GM12892 (cell line): Measurements from ENCODE around the gene ANAPC2.

ENCODE experiments used
- DNase-seq: peaks from one replicate; pipeline ENCODE4 v3.0.0; 2011; ENCODE audit not compliant: insufficient read length
- FAIRE-seq: peaks from 2 replicates; lab custom pipeline; 2011; peaks lifted over from hg19 to GRCh38; lab: Jason Lieb, UNC
- POLR2A ChIP-seq: IDR thresholded peaks from 2 replicates; pipeline ENCODE4 v1.6.1; 2011; ENCODE audit warnings: low read depth, low read length, control low read depth
- POLR2AphosphoS5 ChIP-seq: IDR thresholded peaks from 2 replicates; pipeline ENCODE4 v1.6.1; 2011; ENCODE audit warnings: low read depth, low read length, control low read depth
- TAF1 ChIP-seq: IDR thresholded peaks from 2 replicates; pipeline ENCODE4 v1.6.1; 2011; ENCODE audit warnings: low read depth, mild to moderate bottlenecking, control low read depth, low read length, borderline replicate concordance

Gene ANAPC2

DNA sequence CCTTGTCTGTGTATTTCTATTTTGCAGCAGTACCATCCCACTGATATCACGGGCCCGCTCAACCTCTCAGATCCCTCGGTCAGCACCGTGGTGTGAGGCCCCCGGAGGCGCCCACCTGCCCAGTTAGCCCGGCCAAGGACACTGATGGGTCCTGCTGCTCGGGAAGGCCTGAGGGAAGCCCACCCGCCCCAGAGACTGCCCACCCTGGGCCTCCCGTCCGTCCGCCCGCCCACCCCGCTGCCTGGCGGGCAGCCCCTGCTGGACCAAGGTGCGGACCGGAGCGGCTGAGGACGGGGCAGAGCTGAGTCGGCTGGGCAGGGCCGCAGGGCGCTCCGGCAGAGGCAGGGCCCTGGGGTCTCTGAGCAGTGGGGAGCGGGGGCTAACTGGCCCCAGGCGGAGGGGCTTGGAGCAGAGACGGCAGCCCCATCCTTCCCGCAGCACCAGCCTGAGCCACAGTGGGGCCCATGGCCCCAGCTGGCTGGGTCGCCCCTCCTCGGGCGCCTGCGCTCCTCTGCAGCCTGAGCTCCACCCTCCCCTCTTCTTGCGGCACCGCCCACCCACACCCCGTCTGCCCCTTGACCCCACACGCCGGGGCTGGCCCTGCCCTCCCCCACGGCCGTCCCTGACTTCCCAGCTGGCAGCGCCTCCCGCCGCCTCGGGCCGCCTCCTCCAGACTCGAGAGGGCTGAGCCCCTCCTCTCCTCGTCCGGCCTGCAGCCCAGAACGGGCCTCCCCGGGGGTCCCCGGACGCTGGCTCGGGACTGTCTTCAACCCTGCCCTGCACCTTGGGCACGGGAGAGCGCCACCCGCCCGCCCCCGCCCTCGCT is 20.4 kb downstream of the ANAPC2 start:
- DNase-seq (no peak), FAIRE-seq (peak; percentile 86)
- TF ChIP-seq POLR2A (no peak), POLR2AphosphoS5 (no peak), TAF1 (no peak)

DNA sequence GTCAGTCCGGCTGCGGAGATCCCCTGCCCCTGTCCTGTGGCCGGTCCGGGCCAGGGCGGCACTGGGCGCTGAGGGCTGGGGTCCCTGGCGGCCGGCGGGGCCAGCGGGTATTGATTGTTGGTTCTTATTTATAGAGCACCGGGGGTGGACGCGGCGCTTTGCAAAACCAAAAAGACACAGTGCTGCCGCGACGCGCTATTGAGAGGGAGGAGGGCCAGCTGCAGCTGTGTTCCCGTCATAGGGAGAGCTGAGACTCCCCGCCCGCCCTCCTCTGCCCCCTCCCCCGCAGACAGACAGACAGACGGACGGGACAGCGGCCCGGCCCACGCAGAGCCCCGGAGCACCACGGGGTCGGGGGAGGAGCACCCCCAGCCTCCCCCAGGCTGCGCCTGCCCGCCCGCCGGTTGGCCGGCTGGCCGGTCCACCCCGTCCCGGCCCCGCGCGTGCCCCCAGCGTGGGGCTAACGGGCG is 21.0 kb downstream of the ANAPC2 start:
- DNase-seq = no peak
- FAIRE-seq = no peak
- TF ChIP-seq TAF1 (no peak), POLR2A (no peak), POLR2AphosphoS5 (no peak)

DNA sequence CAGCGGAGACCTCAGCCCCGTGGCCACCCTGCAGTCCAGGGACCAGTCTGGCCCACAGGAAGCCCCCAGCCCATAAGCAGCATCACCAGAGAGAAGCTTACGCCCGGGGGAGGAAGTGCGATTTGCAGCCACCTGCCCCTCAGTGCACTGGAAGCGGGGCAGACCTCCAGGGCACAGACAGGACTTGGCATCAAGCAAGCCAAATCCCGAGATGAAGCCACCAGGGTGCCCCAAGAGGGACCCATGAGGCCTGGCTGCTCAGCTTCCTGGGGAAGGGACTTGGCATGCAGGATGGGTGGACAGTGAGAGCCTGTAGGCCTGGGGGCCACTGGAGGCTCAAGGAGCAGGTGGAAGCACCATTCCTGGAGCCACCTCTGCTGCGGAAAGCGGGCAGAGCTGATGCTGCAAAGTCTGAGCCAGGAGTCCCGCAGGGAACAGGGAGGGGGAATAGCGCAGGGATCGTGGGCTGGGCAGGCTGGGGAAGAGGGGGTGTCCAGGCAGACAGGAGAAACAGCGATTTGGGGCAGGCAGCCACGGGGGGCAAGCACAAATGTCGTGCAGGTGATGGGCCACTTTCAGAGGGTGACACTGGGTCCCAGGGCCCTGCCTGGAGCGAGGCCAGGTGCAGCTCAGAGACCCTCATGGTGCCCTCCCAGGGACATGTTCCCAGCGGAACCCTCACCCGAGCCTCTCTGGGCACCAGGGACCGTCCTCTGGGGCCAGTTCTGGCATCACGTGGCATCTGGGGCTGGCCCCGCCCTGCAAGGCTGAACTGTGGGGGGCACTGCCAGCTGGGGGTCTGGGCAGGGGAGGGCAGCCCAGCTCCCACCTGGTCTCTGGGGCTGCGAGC is 21.8 kb downstream of the ANAPC2 start:
- TF ChIP-seq TAF1 (no peak), POLR2AphosphoS5 (no peak), POLR2A (no peak)
- FAIRE-seq (no peak), DNase-seq (no peak)

DNA sequence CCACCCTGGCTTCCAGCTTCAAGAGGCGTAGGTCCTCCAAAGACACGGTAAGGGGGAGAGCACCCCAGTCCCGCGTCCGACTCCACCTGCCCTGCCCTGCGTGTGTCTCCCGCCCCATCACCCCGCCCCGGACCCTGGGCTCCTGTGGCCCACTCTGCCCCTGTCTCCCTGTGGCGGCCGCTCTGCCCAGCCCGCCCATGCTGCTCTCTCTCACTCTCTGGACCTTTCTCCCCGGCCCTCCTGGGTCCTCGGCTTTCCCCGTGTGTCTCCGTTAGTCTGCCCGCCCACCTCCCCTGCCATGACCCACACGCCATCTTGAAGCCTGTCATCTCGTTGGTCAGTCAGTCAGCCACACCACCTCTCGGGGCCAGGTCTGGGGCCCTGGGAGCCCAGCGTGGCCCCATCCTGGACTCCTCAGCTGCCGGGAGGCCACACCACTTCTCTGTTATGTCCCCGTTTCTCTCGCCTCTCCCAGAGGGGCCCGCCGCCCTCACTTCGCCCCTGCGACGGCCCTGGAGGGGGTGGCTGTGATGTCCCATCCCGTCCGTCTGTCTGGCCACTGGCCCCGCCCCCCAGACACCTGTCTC is 23.0 kb downstream of the ANAPC2 start:
- DNase-seq (no peak), FAIRE-seq (no peak)
- TF ChIP-seq TAF1 = no peak
- no peak for TF ChIP-seq POLR2AphosphoS5
- no peak for TF ChIP-seq POLR2A

DNA sequence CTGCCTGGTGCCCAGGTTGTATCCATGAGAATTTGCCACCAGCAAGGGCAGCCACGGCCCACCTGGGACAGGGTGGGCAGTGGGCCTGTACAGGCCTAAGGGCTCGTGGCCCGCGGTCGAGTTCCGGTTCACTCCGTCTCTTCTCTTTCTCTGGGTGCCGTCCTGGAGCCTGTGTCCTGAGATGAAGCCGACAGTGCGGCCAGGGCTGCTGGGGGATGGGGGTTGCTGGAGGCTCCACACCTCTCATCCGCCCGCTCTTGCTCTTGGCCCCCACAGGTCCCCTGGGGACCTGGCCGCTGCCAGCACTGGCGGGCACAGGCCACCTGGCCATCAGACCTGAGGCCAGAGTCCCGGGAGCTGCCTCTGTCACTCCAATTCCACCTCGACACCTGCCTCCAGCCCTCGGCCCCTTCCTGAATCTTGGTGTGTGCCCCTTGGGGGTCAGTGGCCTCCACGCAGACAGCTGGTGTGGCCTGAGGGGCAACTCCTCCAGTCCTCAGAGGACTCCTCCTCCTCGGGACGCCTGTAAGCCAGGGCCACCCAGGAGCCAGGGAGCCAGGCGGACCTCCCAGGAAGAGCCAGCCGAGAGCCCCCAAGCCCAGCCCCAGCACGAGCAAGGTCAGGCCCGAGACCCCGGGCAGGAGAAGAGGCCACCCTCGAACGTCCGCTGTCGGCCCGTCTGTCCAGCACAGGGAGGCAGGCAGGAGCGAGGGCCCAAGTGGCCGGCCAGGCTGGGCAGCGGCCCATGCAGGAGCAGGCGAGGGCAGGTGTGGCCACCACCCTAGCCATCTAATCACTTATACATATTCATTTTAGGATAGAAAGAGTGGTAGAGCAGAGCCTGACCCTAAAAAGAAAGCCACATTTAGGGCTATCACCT is 23.8 kb downstream of the ANAPC2 start:
- DNase-seq (no peak), FAIRE-seq (no peak)
- no peak for TF ChIP-seq POLR2A
- TF ChIP-seq POLR2AphosphoS5 = no peak
- TF ChIP-seq TAF1 = no peak

DNA sequence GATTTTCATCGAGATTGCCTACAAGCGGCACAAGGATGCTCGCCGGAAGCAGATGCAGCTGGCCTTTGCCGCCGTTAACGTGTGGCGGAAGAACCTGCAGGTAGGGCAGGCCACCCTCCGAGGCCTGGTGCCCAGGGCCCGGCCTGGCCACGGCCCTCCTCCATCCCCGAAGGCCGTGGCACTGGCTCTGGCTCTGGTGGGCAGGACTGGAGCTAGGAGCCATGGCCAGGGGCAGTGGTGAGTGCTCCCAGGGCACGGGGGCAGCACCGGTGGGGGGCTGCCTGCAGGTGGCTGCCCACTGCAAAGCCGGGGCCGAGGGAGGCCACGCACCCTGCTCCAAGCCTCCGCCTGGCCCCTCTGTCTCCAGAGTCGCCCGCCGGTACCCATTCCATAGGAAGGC is 24.6 kb downstream of the ANAPC2 start:
- FAIRE-seq (no peak), DNase-seq (no peak)
- TF ChIP-seq POLR2AphosphoS5 (no peak), TAF1 (no peak), POLR2A (no peak)

DNA sequence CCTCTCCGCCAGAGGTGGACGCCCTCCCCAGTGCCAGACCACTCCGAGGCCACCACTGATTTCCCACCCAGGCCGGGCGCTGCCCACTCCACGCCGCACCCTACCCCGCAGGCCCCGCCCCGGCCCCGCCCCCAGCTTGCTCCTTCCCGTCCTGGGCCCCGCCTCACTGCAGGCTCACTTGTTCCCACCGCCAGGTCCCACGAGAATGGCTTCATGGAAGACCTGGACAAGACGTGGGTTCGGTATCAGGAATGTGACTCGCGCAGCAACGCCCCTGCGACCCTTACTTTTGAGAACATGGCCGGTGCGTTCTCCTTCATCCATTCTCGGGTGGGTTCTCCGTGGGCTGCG is 25.0 kb downstream of the ANAPC2 start:
- TF ChIP-seq POLR2AphosphoS5 (no peak), TAF1 (no peak), POLR2A (no peak)
- DNase-seq (no peak), FAIRE-seq (no peak)

DNA sequence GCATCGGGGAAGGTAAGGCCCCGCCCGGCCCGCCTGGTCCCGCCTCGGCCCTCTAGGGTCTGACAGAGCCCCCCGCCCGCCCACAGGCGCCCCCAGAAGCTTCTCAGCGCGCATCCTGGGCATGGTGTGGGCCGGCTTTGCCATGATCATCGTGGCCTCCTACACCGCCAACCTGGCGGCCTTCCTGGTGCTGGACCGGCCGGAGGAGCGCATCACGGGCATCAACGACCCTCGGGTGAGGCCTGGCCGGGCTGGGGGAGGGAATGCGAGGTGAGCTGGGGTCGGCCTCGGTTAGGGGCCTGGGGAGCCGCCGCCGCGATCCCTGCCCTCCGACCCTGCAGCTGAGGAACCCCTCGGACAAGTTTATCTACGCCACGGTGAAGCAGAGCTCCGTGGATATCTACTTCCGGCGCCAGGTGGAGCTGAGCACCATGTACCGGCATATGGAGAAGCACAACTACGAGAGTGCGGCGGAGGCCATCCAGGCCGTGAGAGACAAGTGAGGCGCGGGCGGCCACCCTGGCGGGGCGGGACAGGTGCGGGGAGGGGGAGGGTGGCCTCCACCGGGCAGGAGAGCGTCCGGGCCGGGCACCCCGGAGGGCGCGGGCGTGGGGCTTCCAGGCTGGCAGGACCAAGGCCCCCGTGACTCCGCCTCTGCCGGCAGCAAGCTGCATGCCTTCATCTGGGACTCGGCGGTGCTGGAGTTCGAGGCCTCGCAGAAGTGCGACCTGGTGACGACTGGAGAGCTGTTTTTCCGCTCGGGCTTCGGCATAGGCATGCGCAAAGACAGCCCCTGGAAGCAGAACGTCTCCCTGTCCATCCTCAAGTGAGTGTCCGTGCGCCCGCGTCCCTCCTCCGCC is 25.6 kb downstream of the ANAPC2 start:
- no peak for TF ChIP-seq POLR2A
- no peak for TF ChIP-seq POLR2AphosphoS5
- no peak for TF ChIP-seq TAF1
- FAIRE-seq (no peak), DNase-seq (no peak)

DNA sequence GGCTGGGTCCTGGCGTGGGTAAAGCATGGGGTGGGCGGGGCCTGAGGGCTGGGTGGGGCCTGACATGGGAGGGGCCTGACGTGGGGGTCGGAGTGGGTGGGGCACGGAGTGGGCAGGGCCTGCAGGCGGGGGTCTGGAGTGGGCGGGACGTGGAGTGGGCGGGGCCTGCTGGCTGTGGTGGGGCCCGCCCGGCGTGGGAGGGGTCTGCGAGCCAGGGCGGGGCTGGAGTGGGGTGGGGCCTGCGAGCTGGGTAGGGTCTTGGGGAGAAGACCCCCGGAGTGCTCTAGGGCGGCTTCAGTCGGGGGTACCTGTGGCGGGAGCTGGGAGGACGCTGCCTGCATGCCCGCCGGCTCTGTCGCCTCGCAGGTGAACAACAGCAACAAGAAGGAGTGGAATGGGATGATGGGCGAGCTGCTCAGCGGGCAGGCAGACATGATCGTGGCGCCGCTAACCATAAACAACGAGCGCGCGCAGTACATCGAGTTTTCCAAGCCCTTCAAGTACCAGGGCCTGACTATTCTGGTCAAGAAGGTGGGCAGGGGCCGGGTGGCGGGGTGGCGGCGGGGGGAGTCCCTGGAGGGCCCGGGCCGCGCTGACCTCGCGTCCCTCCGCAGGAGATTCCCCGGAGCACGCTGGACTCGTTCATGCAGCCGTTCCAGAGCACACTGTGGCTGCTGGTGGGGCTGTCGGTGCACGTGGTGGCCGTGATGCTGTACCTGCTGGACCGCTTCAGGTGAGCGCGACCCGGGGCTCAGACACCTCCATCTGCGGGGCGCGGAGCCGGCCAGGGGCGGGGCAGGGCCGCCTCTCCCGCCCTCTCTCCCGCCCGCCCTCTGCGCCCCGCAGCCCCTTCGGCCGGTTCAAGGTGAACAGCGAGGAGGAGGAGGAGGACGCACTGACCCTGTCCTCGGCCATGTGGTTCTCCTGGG is 26.5 kb downstream of the ANAPC2 start:
- DNase-seq = no peak
- FAIRE-seq = no peak
- TF ChIP-seq TAF1 (no peak), POLR2AphosphoS5 (no peak), POLR2A (no peak)
